HG02798 (cell line): ENCODE data around the gene MARCHF11.
A peak's percentile ranks its signal among the peaks of the same experiment; 100 is the strongest.

Source experiments
- ATAC-seq: cut with Tn5 transposase; IDR thresholded peaks from one replicate; pipeline ENCODE4 v1.9.1; 2021; ENCODE audit warnings: mild to moderate bottlenecking; ENCODE audit not compliant: unreplicated experiment, poor library complexity

Gene MARCHF11, protein sequence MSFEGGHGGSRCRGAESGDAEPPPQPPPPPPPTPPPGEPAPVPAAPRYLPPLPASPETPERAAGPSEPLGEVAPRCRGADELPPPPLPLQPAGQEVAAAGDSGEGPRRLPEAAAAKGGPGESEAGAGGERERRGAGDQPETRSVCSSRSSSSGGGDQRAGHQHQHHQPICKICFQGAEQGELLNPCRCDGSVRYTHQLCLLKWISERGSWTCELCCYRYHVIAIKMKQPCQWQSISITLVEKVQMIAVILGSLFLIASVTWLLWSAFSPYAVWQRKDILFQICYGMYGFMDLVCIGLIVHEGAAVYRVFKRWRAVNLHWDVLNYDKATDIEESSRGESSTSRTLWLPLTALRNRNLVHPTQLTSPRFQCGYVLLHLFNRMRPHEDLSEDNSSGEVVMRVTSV

DNA sequence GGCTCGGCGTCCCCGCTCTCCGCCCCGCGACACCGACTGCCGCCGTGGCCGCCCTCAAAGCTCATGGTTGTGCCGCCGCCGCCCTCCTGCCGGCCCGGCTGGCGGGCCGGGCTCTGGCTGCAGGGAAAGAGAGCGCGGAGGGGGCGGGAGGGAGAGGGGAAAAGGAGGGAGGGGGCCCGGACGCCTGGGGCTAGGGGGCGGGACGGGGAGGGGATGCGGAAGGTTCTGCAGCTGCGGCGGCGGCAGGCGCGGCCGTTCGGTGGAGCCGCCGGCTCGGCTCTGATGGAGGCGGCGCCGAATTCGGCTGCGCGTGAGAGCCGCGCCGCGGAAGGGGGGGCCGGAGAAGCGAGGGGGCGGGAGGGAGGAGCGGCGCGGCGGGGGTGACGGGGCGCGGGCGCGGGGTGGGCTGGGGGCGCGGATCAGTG lies at the start of gene MARCHF11:
Gene MARCHF11, minus strand, starts transcription at position 281 of the 425 bp plus-strand sequence. Its CDS starts 216 bp downstream, at position 65.
- no peak for ATAC-seq

DNA sequence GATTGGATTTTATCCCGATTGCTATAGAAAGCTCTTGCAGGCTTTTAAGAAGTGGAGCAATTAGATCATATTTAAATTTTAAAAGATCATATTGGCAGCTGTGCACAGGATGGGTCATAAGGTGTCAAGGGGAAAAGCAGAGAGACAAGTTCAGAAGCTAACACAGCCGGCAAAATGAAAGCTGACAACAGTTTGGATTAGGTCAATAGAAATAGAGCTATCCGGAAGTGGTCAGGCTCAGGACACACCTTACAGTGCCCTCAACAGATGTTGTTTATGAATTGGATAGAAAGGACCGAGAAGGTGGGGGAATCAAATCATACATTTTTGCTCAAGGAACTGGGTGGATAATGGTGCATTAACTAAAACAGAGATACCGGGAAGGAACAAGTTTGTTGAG lies 46.3 kb upstream of the MARCHF11 start:
- no peak for ATAC-seq

DNA sequence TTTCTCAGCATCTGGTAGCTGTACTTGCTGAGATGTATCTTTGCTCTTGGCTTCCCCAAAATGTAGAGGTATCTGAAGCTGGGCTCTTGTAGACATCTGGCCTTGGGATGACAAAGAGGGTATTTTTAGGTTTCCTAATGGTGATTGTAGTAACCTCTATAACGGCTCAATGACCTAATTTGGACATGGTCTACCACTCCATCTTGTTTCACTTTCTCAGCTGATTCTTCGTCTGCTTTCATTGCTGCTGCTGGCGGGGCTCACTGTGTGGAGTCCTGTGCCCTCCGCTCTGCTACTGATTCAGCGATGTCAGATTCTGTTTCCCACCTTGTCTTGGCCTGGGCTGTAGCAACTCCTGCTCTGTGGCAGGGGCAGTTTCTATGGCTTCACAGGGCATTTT lies 12.7 kb upstream of the MARCHF11 start:
- ATAC-seq, result peak; percentile 55

DNA sequence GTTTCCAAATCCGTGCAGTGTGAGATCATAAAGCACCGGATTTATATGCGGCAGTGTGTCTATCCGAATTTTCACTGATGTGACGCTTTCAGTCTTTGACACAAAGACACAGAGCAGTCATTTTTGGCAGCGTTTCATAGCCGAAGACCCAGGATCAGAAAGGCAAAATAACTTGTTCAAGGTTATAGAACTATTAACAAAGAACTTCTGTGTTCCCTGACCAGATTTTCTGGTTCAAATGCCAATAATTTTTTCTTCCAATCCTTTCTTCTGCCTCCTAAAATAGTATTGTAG lies 1.1 kb upstream of the MARCHF11 start:
- ATAC-seq, result no peak

DNA sequence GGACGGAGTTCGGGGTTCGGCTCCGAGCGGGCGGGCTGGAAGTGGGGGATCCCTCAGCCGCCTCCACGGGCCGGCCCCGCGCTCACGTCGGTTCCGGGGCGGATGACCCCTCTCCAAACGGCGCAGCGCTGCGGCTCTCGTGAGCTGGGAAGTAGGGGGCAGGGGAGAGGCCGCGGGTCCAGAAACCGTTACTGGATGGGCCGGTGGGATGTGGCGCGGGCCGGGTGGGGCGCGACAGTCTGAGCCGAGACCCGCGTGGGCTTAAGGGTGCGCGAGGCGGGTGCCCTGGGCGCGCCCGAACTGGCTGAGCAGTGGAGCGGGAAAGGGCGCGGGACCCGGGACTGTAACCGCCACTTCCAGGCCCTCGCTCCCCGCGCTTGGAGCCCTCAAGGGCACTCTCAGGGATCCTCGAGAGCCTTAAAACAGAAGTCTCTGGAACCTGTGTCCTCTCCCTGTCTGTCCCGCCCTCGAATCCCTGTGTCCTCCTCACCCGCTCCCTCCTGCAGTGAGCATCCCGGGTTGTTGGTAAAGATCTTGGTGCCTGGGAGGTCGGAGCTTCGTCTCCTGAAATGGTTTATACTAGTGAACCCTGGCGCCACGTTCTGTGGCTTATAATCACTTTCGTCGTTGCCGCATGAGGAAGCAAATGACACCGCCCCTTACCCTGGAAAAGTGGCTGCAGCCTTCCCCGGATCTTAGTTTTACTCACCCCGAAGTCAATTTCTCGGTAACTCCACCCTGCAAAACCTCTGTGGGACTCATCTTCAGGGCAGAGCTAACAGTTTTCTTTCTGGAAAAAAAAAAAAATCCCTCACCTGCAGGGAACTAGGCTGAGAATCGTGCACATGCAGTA lies 571 bp upstream of the MARCHF11 start:
- ATAC-seq, result no peak

DNA sequence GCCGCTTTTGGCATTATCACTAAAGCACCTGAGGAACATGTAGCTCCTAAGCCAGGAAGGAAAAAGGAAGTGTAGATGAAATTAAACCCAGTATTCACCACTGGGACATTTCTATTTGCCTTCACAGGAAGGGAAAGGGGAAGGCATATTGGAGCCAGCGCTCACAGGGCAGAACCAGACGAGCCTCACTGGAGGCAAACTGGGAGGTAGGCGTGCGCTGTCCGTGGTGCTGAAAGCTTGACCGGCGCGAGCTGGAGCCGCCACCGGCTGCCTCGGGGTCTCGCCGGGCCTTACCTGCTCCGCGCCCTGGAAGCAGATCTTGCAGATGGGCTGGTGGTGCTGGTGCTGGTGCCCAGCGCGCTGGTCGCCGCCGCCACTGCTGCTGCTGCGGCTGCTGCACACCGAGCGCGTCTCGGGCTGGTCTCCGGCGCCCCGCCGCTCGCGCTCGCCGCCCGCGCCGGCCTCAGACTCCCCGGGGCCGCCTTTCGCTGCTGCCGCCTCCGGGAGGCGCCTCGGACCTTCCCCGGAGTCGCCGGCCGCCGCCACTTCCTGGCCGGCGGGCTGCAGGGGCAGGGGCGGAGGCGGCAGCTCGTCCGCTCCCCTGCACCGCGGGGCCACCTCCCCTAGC lies 732 bp downstream of the MARCHF11 start:
- peak; percentile 34 for ATAC-seq

DNA sequence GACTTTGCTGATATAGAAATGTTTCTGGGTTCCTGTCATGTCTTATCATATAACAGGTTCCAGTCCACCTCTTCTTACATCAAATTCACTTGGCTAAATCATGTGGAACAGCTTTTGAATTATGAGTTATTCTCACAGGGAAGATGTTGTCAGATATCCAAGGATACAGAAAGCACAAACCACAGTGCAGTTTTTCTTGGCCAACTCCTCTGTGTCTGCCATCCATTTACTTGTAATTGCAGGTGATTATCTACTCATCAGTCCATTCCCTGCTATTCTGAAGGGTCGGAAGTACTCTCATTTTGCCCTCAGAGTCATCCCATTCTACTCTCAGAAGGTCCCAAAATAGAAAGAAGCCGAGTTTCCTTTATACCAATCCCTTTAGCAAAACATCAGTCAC lies 10.0 kb downstream of the MARCHF11 start:
- ATAC-seq, result no peak

DNA sequence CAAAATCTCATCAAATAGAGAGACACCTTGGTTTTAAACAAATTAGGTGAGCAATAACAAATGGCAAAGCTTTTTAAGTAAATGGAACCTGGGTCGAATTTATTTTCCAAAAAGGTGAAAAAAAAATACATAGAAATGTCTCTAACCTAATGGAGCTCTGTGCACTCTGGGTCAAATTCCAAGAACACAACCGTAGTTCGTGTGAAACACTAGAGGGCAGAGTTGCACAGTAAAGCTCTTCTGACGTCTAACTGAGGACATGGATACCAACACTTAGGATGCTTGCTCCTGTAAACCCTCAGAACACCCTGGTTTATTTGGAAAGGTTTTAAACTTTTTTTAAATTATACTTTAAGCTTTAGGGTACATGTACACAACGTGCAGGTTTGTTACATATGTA lies 18.9 kb downstream of the MARCHF11 start:
- peak; percentile 91 for ATAC-seq

DNA sequence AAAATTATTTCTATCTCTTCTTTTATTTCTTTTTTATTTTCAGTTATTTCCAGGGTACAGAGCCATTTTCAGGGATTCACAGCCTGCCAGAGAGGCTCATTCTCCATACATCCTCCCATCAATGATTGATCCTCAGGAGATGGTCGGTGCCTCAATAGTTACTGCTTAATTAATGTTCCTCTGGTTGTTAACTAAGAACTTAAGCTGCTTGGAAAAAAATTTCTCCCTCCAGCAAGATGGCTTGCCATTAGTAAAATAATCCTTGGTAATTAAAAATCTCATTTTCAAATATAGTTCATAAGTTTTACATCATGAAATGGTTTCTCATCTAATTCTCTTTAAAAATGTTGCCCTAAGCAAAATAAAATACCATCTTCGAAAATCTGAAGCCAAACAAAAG lies 20.0 kb downstream of the MARCHF11 start:
- ATAC-seq, result no peak

DNA sequence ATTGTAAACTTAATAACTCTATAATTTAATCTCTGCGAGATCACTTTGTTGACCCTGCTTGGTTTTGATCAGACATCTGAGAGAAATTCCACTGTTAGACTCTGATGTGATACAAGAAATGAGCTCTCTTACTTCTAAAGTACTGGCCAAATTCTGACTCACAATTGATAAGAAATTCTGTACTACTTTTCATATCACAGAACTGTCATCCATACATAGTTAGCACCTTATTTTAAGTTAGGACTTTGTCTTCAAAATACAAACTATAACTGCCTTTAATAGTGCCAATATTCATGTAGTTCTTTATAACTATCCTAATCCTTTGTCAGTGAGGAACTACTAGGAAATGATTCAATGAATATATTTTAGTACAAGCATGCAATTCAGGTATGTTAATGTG lies 23.4 kb downstream of the MARCHF11 start:
- no peak for ATAC-seq

DNA sequence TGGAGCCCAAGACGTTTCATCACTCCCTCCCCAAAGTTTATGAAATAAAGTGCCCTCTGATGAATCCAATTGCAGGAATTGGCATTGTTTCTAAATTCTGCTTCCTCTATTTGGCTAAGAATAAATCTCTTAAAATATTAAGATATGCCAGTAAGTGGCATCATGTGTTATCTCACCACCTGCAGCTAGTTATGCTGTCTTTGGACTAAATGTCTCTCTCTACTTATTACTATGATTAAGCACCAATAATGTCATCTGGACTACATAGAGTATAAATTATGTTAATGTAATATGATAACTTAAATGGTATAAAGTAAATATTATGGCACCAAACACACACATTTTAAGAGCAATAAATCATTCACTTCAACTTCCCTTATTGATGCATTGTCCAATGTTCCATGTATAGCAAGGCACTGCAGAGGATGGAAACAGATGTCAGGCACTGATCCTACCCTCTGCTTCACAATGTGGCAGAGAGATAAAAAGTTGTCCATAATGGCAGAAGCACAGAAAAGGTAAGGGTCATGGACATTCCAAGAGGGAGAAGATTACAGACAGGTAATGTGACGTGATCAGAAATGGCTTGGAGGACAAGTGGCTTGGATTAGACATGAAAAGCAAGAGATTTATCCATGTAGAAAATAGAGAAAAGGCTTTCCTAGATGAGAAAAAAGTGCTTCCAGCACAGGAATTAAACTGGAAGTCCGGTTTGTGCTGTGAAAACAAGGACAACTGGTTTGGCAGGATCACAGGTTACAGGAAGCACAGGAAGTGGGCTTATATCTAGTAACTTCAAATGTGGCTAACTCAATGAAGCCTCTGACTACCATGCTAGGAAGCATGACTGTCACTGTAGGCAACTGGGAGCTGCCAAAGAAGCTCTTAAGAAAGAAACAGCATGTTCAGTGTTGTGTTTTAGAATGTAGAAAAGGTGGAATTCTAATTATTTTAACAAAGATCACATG lies 26.7 kb downstream of the MARCHF11 start:
- no peak for ATAC-seq

DNA sequence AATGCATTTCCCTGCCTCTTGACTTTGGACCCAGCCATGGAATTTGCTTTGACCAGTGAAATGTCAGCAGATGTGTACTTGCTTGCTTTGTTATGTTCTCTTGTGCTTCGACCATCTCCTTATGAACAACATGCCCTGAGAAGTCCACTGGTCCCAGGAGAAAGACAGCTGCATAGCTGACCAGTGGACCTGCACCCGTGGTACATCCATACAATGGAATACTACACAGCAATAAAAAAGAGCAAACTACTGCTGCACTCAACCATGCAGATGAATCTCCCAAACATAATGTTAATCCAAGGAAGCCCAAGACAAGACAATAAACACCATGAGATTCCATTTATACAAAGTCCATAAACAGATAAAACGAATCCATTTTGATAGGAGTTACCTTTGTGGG lies 30.0 kb downstream of the MARCHF11 start:
- no peak for ATAC-seq

DNA sequence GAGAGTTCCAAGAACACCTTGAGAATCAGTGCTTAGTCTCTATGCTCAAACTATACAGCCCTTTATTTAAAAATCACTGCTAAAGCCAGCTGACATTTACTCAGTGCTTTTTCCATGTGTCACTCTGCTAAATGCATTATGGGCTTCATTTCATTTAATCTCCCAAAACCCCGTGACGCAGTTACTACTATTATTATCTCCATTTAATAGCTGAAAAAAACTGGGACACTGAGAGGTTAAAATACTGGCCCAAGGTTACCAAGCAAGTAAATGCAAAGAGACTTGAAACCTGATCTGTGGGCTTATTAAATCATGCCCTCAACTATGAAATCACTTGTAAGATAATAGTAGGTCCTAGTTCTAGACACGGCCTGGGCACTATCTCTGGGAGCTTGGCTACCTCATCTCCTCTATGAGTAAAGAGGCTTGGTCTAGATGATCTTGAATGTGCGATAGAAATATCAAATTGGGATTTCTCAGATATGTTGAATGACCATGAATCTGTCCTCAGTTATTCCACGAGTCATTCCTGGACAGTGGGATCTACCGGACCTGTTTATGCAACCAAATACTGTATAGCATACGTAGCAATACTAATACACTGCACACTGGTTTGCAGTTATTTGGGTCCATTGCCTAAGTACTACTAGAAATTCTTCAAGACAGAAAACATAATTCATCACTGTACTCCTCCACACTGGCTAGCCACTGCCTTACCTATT lies 32.3 kb downstream of the MARCHF11 start:
- ATAC-seq, result no peak

DNA sequence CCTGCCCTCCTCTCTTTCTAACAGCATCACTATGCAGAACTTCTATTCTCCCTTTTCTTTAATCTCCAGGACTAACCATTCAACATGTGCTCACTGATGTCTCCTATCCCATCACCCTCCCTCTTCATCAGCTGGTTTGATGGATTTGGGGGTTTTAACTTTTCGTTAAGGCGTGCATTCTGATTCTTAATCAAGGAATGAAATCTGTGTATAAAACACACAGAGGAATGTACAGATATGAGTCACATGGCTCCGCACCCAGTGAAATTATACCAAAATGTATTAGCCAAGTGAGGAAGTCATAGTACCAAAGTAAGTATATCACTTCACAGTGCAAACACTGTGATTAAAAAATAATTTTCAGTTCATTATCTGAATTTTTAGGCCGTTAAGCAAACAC lies 35.2 kb downstream of the MARCHF11 start:
- ATAC-seq, result no peak

DNA sequence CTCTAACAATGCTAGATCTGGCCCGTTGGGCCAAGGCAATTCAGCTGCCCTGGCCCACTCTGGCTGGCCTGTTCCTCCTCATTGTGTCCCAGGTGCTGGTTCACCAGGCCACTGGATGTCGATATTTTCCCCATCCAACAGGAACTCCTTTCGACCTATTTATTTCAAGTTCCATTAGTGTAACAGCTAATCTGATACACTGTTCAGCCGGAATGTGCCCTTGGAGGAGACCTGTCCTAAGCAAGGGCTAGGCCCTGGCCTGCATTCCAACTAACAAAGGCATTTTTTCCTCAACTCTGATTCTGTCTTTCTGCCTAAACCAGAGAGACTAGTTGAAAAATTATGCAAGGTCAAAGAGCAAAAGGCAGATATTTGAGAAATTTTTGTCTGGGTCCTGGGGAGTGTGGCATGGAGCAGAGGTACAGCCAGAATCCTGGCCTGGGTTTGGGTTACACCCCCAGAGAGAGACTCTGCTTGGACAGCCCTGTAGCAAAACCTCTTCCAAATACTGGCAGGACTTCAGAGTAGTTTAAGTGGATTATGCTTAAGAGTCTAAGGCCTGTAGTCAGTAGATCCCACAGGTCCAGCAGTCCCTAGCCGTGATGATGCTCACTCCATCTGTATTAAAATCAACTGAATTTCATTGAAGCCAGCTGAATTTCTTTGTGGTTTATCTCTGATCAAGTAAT lies 36.1 kb downstream of the MARCHF11 start:
- ATAC-seq, result no peak

DNA sequence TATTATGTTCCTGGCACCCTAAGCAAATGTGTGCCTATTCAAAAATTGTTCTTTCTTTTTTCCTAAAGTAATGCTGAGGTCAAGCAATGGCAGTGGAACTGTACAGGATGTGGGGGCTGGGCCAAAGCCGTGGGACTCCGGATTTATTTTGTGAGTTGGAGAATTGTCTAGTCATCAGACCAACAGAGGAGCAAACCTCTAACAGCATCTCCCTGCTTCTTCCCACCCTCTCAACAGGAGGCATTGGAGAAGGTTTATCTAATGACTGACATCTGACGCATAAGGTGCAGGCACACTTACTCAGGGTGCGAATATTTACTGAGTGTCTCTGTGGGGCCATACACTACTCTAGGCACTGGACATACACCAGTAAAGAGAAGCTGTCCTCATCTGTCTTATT lies 38.6 kb downstream of the MARCHF11 start:
- no peak for ATAC-seq

DNA sequence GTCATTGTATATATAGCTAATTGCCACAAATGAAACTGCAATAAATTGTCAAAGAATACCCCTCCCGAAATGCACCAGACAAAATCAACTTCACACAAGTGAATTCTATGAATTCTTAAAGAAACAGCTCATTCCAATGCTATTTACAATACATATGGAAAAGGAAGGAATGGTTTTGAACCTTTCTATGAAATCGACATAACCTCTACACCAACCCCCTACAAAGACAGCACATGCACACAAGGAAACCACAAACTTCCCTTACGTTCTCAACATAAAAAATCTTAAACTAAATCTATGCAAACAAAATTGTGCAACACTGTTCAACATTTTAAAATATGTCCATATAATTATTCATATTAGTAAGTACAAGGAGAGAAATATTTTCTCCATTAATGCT lies 39.2 kb downstream of the MARCHF11 start:
- ATAC-seq, result no peak

DNA sequence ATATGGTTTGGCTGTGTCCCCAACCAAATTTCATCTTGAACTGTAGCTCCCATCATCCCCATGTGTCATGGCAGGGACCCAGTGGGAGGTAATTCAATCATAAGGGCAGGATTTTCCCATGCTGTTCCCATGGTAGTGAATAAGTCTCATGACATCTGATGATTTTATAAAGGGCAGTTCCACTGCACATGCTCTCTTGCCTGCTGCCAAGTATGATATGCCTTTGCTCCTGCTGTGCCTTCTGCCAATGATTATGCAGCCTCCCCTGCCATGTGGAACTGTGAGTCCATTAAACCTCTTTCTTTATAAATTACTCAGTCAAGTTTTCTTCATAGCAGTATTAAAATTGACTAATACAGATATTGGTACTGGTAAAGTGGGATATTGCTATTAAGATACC lies 42.4 kb downstream of the MARCHF11 start:
- no peak for ATAC-seq

DNA sequence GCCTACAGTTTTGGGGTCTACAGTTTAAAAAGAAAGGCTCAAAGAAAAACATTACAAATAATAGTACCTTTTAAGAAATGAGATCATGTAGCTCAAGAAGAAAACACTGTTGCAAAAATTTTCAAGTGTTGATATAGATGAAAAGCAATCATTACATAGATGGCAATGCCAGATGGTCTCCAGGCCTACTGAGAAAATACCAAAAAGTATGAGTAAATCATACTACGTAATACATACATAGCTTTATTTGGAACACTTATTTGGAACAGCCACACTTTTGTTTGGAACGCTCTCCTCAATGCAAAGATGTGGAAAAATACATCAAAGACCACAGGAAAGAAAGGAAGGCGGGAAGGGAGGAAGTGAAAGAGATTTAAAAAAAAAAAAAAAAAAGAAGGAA lies 44.1 kb downstream of the MARCHF11 start:
- no peak for ATAC-seq
